CD8-positive, alpha-beta memory T cell (primary cell): Measurements from ENCODE around the gene OR4C12. TPM values are rescaled to one million over a fixed set of nuclear protein-coding genes. Genes with fewer than 3 reads are reported as not detected.
"Not testable (repeated sequence)": the region's sequence is repeated elsewhere in the genome, so short reads cannot be mapped to it uniquely, and the experiment has no call there.

Source experiments
- CTCF ChIA-PET: fragments of 350-600 bp; sonication (Branson Sonifier 250); formaldehyde crosslinking; loops from one replicate; lab custom pipeline; 2021; ENCODE audit warnings: antibody characterized with exemption; lab: Charles Lee
- POLR2A ChIA-PET: fragments of 350-600 bp; sonication (Branson Sonifier 250); formaldehyde crosslinking; loops from one replicate; lab custom pipeline; 2021; ENCODE audit warnings: antibody characterized with exemption; lab: Charles Lee
- DNase-seq, 5 donors: peaks; one replicate each; pipeline versions ENCODE4 v3.0.0 to v3.0.0-alpha.2; 2020 to 2022; ENCODE audit warnings: mixed read lengths in 1 of 5
- H3K27ac ChIP-seq: one replicate; pipeline ENCODE4 v1.7.0; 2013; ENCODE audit warnings: low read depth, mild to moderate bottlenecking, low read length, moderate library complexity
- H3K27me3 ChIP-seq: 2 replicates; pipeline ENCODE4 v1.7.0; 2013; ENCODE audit warnings: low read length, mild to moderate bottlenecking; ENCODE audit not compliant: insufficient read depth, poor library complexity, severe bottlenecking
- H3K36me3 ChIP-seq: 2 replicates; pipeline ENCODE4 v1.7.0; 2013; ENCODE audit warnings: mild to moderate bottlenecking, low read length, moderate library complexity; ENCODE audit not compliant: insufficient read depth
- H3K4me1 ChIP-seq: 2 replicates; pipeline ENCODE4 v1.7.0; 2013; ENCODE audit warnings: mild to moderate bottlenecking, low read length, moderate library complexity; ENCODE audit not compliant: insufficient read depth
- H3K4me3 ChIP-seq: 2 replicates; pipeline ENCODE4 v1.7.0; 2013; ENCODE audit warnings: mild to moderate bottlenecking, low read length
- H3K9me3 ChIP-seq: 2 replicates; pipeline ENCODE4 v1.7.0; 2013; ENCODE audit warnings: mild to moderate bottlenecking, low read length
- H3K27ac Mint-ChIP-seq, 8 donors: one replicate each; pipeline ENCODE4 v1.8.0; 2020 to 2021; ENCODE audit warnings: mixed read lengths in 8 of 8, mild to moderate bottlenecking in 6 of 8, inconsistent platforms in 3 of 8, moderate library complexity in 3 of 8
- H3K27me3 Mint-ChIP-seq, 2 donors: one replicate each; pipeline ENCODE4 v1.8.0; 2020 to 2021; ENCODE audit warnings: mixed read lengths in 2 of 2, mild to moderate bottlenecking in 1 of 2, moderate library complexity in 1 of 2
- H3K36me3 Mint-ChIP-seq, 3 donors: one replicate each; pipeline ENCODE4 v1.8.0; 2020 to 2021; ENCODE audit warnings: mixed read lengths in 3 of 3, inconsistent platforms in 1 of 3, mild to moderate bottlenecking in 1 of 3
- H3K4me1 Mint-ChIP-seq, 3 donors: one replicate each; pipeline ENCODE4 v1.8.0; 2020 to 2021; ENCODE audit warnings: mixed read lengths in 3 of 3, inconsistent platforms in 1 of 3, mild to moderate bottlenecking in 1 of 3
- H3K4me3 Mint-ChIP-seq, 7 donors: one replicate each; pipeline ENCODE4 v1.8.0; 2020 to 2021; ENCODE audit warnings: mixed read lengths in 7 of 7, mild to moderate bottlenecking in 6 of 7, moderate library complexity in 4 of 7, inconsistent platforms in 2 of 7
- H3K9me3 Mint-ChIP-seq, 5 donors: one replicate each; pipeline ENCODE4 v1.8.0; 2020 to 2022; ENCODE audit warnings: mixed read lengths in 5 of 5, mild to moderate bottlenecking in 3 of 5, moderate library complexity in 2 of 5, inconsistent platforms in 1 of 5
- polyA plus RNA-seq: library from polyadenylated mRNA; unstranded; fragments of 300-500 nt; fragmentation: Illumina TruSeq; gene quantifications from one replicate; pipeline ENCODE4 v1.2.3, GENCODE V29; 2021
- total RNA-seq, 2 experiments: library from RNA; stranded (reverse); gene quantifications; one replicate each; pipeline ENCODE4 v1.2.3, GENCODE V29; 2021

Gene OR4C12
- total RNA-seq (not detected), polyA plus RNA-seq (not detected)

DNA sequence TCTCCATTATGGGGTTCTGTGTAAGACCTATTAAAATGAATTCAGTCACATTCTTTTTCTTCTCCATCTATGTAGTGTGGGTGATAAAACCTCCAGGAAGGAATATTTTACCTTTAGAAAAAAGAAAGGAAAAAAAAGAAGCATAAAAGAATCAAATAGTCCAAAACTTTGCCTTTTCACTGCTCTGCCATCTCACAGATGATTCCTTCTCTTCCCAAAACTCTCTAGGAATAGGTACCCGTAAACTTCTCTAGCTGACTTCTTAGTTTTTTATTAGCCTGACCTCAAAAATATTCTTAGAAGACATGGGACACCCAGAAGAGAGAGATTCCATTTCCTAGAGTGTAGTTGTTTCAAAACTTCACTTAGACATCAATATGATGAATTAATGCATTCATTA lies at the start of gene OR4C12:
Gene OR4C12 (minus strand): TSS at position 101 of the 400 bp plus-strand sequence. CDS start 34 bp downstream, at position 67.
- H3K4me1 ChIP-seq, H3K4me3 ChIP-seq, H3K4me1 Mint-ChIP-seq, POLR2A ChIA-PET, H3K27me3 ChIP-seq, DNase-seq, CTCF ChIA-PET, H3K36me3 Mint-ChIP-seq, H3K9me3 ChIP-seq, H3K27me3 Mint-ChIP-seq, H3K36me3 ChIP-seq, H3K27ac Mint-ChIP-seq, H3K4me3 Mint-ChIP-seq, H3K27ac ChIP-seq: not testable (repeated sequence)
- peaks cover 0 to 23% (median 12%) of the 10 kb centered on the region in 5 donors for H3K9me3 Mint-ChIP-seq

DNA sequence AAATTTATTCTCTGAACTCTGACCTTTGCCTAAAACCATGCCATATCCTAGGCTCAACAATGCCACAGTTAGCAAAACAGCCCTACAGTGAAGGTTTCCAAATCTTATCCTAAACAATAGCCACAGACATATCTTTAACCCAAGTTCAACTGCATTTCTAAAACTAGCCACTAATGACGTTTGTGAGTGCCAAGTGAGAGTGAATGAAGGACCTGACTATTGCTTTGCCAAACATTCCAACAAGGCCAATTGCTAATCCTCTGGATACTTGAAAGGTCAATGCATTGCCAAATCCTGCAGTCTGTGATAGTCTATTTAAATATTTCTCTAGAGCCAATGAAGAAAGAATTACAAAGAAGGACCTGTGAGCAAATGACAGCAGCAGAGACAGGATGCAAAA lies 47.9 kb upstream of the OR4C12 start:
- Mint-ChIP-seq H3K4me1 (no peaks in the 10 kb centered on the region), H3K36me3 (no peaks in the 10 kb centered on the region), H3K4me3 (no peak overlapping the region), H3K9me3 (peaks cover 6 to 28% (median 24%) of the 10 kb centered on the region in 5 donors), H3K27ac (no peak overlapping the region), H3K27me3 (no peaks in the 10 kb centered on the region)
- Histone ChIP-seq H3K9me3 (no peaks in the 10 kb centered on the region), H3K36me3 (no peaks in the 10 kb centered on the region), H3K27ac (no peak overlapping the region), H3K4me1 (no peaks in the 10 kb centered on the region), H3K27me3 (no peaks in the 10 kb centered on the region), H3K4me3 (no peak overlapping the region)
- DNase-seq: no peak
- CTCF ChIA-PET: no interaction called here
- POLR2A ChIA-PET: no interaction called here

DNA sequence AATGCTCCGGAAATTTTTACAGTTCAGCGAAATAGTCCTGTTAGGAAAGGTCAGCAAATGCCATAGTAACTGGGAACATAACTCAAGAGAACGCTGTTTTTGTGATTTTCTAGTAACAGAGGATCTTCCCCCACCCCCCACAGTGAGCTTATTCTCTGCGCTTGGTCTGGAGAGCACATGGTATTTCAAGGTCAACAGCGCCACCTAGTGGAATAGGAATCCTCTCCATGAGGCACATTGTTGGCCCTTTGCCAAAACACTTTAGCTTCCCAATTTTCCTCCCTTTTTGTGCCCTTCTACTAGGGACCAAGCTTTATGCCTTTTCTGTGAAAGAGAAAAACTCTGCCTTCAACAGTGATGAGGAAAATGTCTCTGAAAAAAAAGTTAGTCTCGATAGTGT lies 13.2 kb upstream of the OR4C12 start:
- Histone ChIP-seq H3K9me3 (no peaks in the 10 kb centered on the region), H3K4me3 (no peak overlapping the region), H3K4me1 (no peaks in the 10 kb centered on the region), H3K27ac (no peak overlapping the region), H3K27me3 (no peaks in the 10 kb centered on the region), H3K36me3 (no peaks in the 10 kb centered on the region)
- DNase-seq: no peak
- no peaks in the 10 kb centered on the region for H3K27me3 Mint-ChIP-seq
- no peak overlapping the region for H3K4me3 Mint-ChIP-seq
- H3K36me3 Mint-ChIP-seq: no peaks in the 10 kb centered on the region
- ChIA-PET POLR2A (no interaction called here), CTCF (no interaction called here)
- no peaks in the 10 kb centered on the region for H3K4me1 Mint-ChIP-seq
- H3K27ac Mint-ChIP-seq: no peak overlapping the region
- H3K9me3 Mint-ChIP-seq: peaks cover 6 to 25% (median 12%) of the 10 kb centered on the region in 5 donors

DNA sequence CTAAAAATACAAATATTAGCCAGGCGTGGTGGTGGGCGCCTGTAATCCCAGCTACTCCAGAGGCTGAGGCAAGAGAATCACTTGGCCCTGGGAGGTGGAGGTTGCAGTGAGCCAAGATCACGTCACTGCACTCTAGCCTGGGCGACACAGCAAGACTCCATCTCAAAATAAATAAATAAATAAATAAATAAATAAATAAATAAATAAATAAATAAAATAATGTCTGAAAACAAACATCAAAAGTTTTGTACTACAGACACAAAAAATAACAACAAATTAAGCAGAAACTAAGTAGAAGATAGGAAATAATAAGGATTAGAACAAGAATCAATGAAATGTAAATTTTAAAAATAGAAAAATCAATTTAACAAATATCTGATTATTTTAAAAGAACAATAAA lies 8.9 kb downstream of the OR4C12 start:
- H3K27ac Mint-ChIP-seq, H3K27me3 ChIP-seq, DNase-seq, POLR2A ChIA-PET, H3K4me3 Mint-ChIP-seq, H3K4me1 Mint-ChIP-seq, H3K9me3 ChIP-seq, H3K27me3 Mint-ChIP-seq, H3K36me3 ChIP-seq, H3K4me3 ChIP-seq, H3K4me1 ChIP-seq, CTCF ChIA-PET, H3K36me3 Mint-ChIP-seq, H3K27ac ChIP-seq: not testable (repeated sequence)
- peaks cover 1 to 18% (median 5%) of the 10 kb centered on the region in 5 donors for H3K9me3 Mint-ChIP-seq

DNA sequence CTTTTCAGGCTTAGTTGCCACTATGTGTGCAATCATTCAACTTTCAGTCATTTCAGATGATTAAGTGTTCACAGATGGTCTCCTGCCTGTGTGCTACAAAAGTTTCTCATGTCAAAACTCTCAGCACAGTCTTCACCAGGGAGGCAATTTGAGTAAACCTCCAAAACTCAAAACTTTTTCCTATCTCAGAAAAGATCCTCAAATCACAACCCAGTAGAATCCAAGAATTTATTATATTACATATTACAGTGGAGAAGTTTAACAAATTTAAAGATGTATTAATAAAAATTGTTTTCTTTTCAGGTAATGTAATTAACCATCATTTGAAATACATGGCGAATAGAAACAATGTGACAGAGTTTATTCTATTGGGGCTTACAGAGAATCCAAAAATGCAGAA lies 30.2 kb downstream of the OR4C12 start, which contains the start of gene OR4C13:
Gene OR4C13 (plus strand): TSS at position 301 of the 400 bp plus-strand sequence. CDS start 32 bp downstream, at position 333.
- no peaks in the 10 kb centered on the region for H3K36me3 ChIP-seq
- no peak for DNase-seq
- ChIA-PET POLR2A (no interaction called here), CTCF (no interaction called here)
- no peak within 1 kb of the TSS for H3K27ac Mint-ChIP-seq
- no peaks in the 10 kb centered on the region for H3K27me3 Mint-ChIP-seq
- H3K9me3 Mint-ChIP-seq: peaks cover 2 to 21% (median 15%) of the 10 kb centered on the region in 5 donors
- H3K27ac ChIP-seq: no peak within 1 kb of the TSS
- no peaks in the 10 kb centered on the region for H3K36me3 Mint-ChIP-seq
- no peak within 1 kb of the TSS for H3K4me3 Mint-ChIP-seq
- H3K9me3 ChIP-seq: no peaks in the 10 kb centered on the region
- H3K27me3 ChIP-seq: no peaks in the 10 kb centered on the region
- no peaks in the 10 kb centered on the region for H3K4me1 ChIP-seq
- no peaks in the 10 kb centered on the region for H3K4me1 Mint-ChIP-seq
- no peak within 1 kb of the TSS for H3K4me3 ChIP-seq

DNA sequence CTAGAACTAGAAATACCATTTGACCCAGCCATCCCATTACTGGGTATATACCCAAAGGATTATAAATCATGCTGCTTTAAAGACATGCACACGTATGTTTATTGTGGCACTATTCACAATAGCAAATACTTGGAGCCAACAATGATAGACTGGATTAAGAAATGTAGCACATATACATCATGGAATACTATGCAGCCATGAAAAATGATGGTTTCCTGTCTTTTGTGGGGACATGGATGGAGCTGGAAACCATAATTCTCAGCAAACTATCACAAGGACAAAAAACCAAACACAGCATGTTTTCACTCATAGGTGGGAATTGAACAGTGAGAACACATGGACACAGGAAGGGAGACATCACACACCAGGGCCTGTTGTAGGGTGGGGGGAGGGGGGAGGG lies 33.6 kb downstream of the OR4C12 start:
- H3K36me3 Mint-ChIP-seq, H3K27ac Mint-ChIP-seq, H3K9me3 ChIP-seq, H3K36me3 ChIP-seq, H3K27me3 Mint-ChIP-seq, H3K4me3 ChIP-seq, DNase-seq, POLR2A ChIA-PET, CTCF ChIA-PET, H3K27ac ChIP-seq, H3K4me3 Mint-ChIP-seq, H3K4me1 Mint-ChIP-seq, H3K27me3 ChIP-seq, H3K4me1 ChIP-seq: not testable (repeated sequence)
- peaks cover 2 to 26% (median 14%) of the 10 kb centered on the region in 5 donors for H3K9me3 Mint-ChIP-seq

Other genes starting within 250 kb of the OR4C12 start
- gene OR4C13, start 30.1 kb downstream of the OR4C12 start, total RNA-seq: not detected
- not detected for gene OR4C13, start 30.1 kb downstream of the OR4C12 start, polyA plus RNA-seq
- gene OR4C45, start 50.3 kb upstream of the OR4C12 start, total RNA-seq: not detected
- not detected for gene OR4C45, start 50.3 kb upstream of the OR4C12 start, polyA plus RNA-seq